H9 (cell line): ENCODE measurements around the gene IFI27. TPM values are rescaled to one million over a fixed set of nuclear protein-coding genes. Genes with fewer than 3 reads are reported as not detected.

Experiments
- DNase-seq: peaks from one replicate; pipeline ENCODE4 v3.0.0-alpha.2; 2017
- H2AFZ ChIP-seq: one replicate; pipeline ENCODE4 v1.6.1; 2013; ENCODE audit warnings: mild to moderate bottlenecking, low read length, control low read depth, moderate library complexity
- H2AK5ac ChIP-seq: 2 replicates; pipeline ENCODE4 v1.6.1; 2013; ENCODE audit warnings: low read length, control low read depth, mixed read lengths; ENCODE audit not compliant: insufficient read length
- H2BK120ac ChIP-seq: one replicate; pipeline ENCODE4 v1.6.1; 2013; ENCODE audit warnings: low read depth, mild to moderate bottlenecking, low read length, control low read depth, inconsistent platforms; ENCODE audit not compliant: poor library complexity, severe bottlenecking
- H2BK12ac ChIP-seq: 2 replicates; pipeline ENCODE4 v1.6.1; 2013; ENCODE audit warnings: low read length, control low read depth, mixed read lengths, low read depth; ENCODE audit not compliant: insufficient read length
- H2BK15ac ChIP-seq: 2 replicates; pipeline ENCODE4 v1.6.1; 2013; ENCODE audit warnings: low read depth, low read length, control low read depth
- H2BK20ac ChIP-seq: one replicate; pipeline ENCODE4 v1.6.1; 2013; ENCODE audit warnings: low read depth, mild to moderate bottlenecking, low read length, control low read depth, inconsistent platforms; ENCODE audit not compliant: poor library complexity, severe bottlenecking
- H2BK5ac ChIP-seq: 2 replicates; pipeline ENCODE4 v1.6.1; 2013; ENCODE audit warnings: low read length, control low read depth, mixed read lengths; ENCODE audit not compliant: insufficient read length
- H3K14ac ChIP-seq: 2 replicates; pipeline ENCODE4 v1.6.1; 2013; ENCODE audit warnings: low read length, control low read depth; ENCODE audit not compliant: insufficient read depth
- H3K18ac ChIP-seq: 2 replicates; pipeline ENCODE4 v1.6.1; 2013; ENCODE audit warnings: low read depth, mild to moderate bottlenecking, mixed read lengths, low read length, control low read depth; ENCODE audit not compliant: insufficient read length
- H3K23ac ChIP-seq: 2 replicates; pipeline ENCODE4 v1.6.1; 2013; ENCODE audit warnings: low read length, control low read depth, mixed read lengths, low read depth; ENCODE audit not compliant: insufficient read length
- H3K23me2 ChIP-seq: 2 replicates; pipeline ENCODE4 v1.6.1; 2013; ENCODE audit warnings: low read depth, mild to moderate bottlenecking, mixed read lengths, low read length, control low read depth; ENCODE audit not compliant: insufficient read length, poor library complexity, severe bottlenecking
- H3K27ac ChIP-seq: 2 replicates; pipeline ENCODE4 v1.5.1; 2013; ENCODE audit warnings: low read length, control low read depth, mixed read lengths, low read depth; ENCODE audit not compliant: insufficient read length
- H3K27me3 ChIP-seq: 2 replicates; pipeline ENCODE4 v1.6.1; 2013; ENCODE audit warnings: low read length, control low read depth, inconsistent platforms; ENCODE audit not compliant: insufficient read depth
- H3K4ac ChIP-seq: 2 replicates; pipeline ENCODE4 v1.6.1; 2013; ENCODE audit warnings: low read depth, mild to moderate bottlenecking, control low read depth, inconsistent platforms, low read length, moderate library complexity
- H3K4me1 ChIP-seq: 2 replicates; pipeline ENCODE4 v1.6.1; 2013; ENCODE audit warnings: low read length, control low read depth, inconsistent platforms; ENCODE audit not compliant: insufficient read depth
- H3K4me2 ChIP-seq: 2 replicates; pipeline ENCODE4 v1.6.1; 2013; ENCODE audit warnings: low read length, control low read depth, mixed read lengths; ENCODE audit not compliant: insufficient read length, insufficient read depth
- H3K56ac ChIP-seq: 2 replicates; pipeline ENCODE4 v1.6.1; 2013; ENCODE audit warnings: low read depth, mild to moderate bottlenecking, mixed read lengths, low read length, control low read depth; ENCODE audit not compliant: insufficient read length
- H3K79me1 ChIP-seq: 2 replicates; pipeline ENCODE4 v1.6.1; 2013; ENCODE audit warnings: low read depth, mild to moderate bottlenecking, moderate library complexity, low read length, control low read depth, inconsistent platforms; ENCODE audit not compliant: insufficient read depth, poor library complexity, severe bottlenecking
- H3K79me2 ChIP-seq: 2 replicates; pipeline ENCODE4 v1.6.1; 2013; ENCODE audit warnings: low read length, control low read depth, inconsistent platforms; ENCODE audit not compliant: insufficient read depth
- H3K9ac ChIP-seq: 2 replicates; pipeline ENCODE4 v1.6.1; 2013; ENCODE audit warnings: low read length, control low read depth, mixed read lengths; ENCODE audit not compliant: insufficient read length; ENCODE audit errors: extremely low read depth
- H3K9me3 ChIP-seq: one replicate; pipeline ENCODE4 v1.6.1; 2013; ENCODE audit warnings: low read depth, low read length, inconsistent platforms; ENCODE audit not compliant: control insufficient read depth
- H3T11ph ChIP-seq: one replicate; pipeline ENCODE4 v1.6.1; 2013; ENCODE audit warnings: mild to moderate bottlenecking, low read length, control low read depth, inconsistent platforms
- H4K20me1 ChIP-seq: one replicate; pipeline ENCODE4 v1.6.1; 2013; ENCODE audit not compliant: control insufficient read depth, insufficient read length, insufficient read depth
- H4K5ac ChIP-seq: 2 replicates; pipeline ENCODE4 v1.6.1; 2013; ENCODE audit warnings: low read depth, mild to moderate bottlenecking, mixed read lengths, low read length, control low read depth; ENCODE audit not compliant: insufficient read length
- H4K8ac ChIP-seq: replicated peaks from 2 replicates; pipeline ENCODE4 v1.6.1; 2013; ENCODE audit warnings: low read length, control low read depth, mixed read lengths, low read depth; ENCODE audit not compliant: insufficient read length
- H4K91ac ChIP-seq: 2 replicates; pipeline ENCODE4 v1.6.1; 2013; ENCODE audit warnings: low read depth, mild to moderate bottlenecking, moderate library complexity, mixed read lengths, low read length, control low read depth; ENCODE audit not compliant: insufficient read length
- H3K27ac Mint-ChIP-seq, 3 experiments: 2 replicates in 2 of 3; 3 replicates in 1 of 3; pipeline ENCODE4 v1.8.0; 2020 to 2021; ENCODE audit warnings: mixed read lengths in 3 of 3, mild to moderate bottlenecking in 1 of 3, moderate library complexity in 1 of 3
- H3K27me3 Mint-ChIP-seq: 2 replicates; pipeline ENCODE4 v1.8.0; 2021; ENCODE audit warnings: low read depth, mild to moderate bottlenecking, moderate library complexity, mixed read lengths
- H3K36me3 Mint-ChIP-seq, 3 experiments: 2 replicates in 2 of 3; 3 replicates in 1 of 3; pipeline ENCODE4 v1.8.0; 2020 to 2021; ENCODE audit warnings: low read depth in 3 of 3, mixed read lengths in 3 of 3; ENCODE audit not compliant: insufficient read depth in 1 of 3
- H3K4me1 Mint-ChIP-seq, 2 experiments: 2 replicates each; pipeline ENCODE4 v1.8.0; 2020; ENCODE audit warnings: mixed read lengths in 2 of 2
- H3K4me3 Mint-ChIP-seq, 2 experiments: 2 replicates in 1 of 2; 3 replicates in 1 of 2; pipeline ENCODE4 v1.8.0; 2020 to 2021; ENCODE audit warnings: mild to moderate bottlenecking in 2 of 2, mixed read lengths in 2 of 2, moderate library complexity in 1 of 2
- H3K9me3 Mint-ChIP-seq, 2 experiments: 2 replicates in 1 of 2; 3 replicates in 1 of 2; pipeline ENCODE4 v1.8.0; 2020; ENCODE audit warnings: mild to moderate bottlenecking in 2 of 2, mixed read lengths in 2 of 2, moderate library complexity in 1 of 2
- WGBS: extraction: QIAGEN DNeasy Blood & Tissue Kit; methylation state at CpG from one replicate; pipeline ENCODE4 v1.1.7; 2013; ENCODE audit warnings: missing lambda C conversion rate, low lambda C conversion rate, mixed read lengths; ENCODE audit not compliant: insufficient read length; ENCODE audit errors: extremely low coverage; 5-methylcytosine and 5-hydroxymethylcytosine counted together
- total RNA-seq: library from RNA; stranded (reverse); gene quantifications from 2 replicates; pipeline ENCODE4 v1.2.1, GENCODE V29; 2021
- TF ChIP-seq, protein P1 (sequence below): fragments of 200-600 bp; sonication (generic); conservative IDR thresholded peaks from 3 replicates; pipeline ENCODE4 v1.8.0; 2021; ENCODE audit warnings: antibody characterized with exemption, mild to moderate bottlenecking

The IFI27 gene
- total RNA-seq, 1 experiment from 2014 or later = 1.7 TPM

DNA sequence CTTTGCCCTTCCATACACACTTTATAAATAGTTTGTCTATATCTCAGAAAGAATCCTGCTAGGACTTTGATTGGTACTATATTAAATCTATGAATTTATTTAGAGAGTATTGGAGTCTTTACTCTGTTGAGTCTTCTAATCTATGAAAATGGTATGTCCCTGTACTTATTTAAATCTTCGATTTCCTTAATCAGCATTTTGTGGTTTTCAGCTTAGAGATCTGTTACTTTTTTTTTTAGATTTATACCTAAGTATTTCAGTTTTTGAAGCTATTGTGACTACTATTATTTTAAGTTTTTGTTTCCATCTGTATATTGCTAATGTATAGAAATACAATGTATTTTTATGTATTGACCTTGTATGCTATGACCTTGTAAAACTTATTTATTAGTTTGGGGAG lies 32.3 kb downstream of the IFI27 start:
- Histone ChIP-seq H3K23ac (no peak overlapping the region), H3K79me2 (no peaks in the 10 kb centered on the region), H4K20me1 (no peaks in the 10 kb centered on the region), H2AK5ac (no peak overlapping the region), H4K5ac (no peak overlapping the region), H2BK12ac (no peak overlapping the region), H3K9me3 (no peaks in the 10 kb centered on the region), H3K14ac (no peak overlapping the region), H3K9ac (no peak overlapping the region), H4K8ac (no peak overlapping the region), H3K4ac (no peak overlapping the region), H2BK5ac (no peak overlapping the region), H3K27ac (no peak overlapping the region), H3K79me1 (no peaks in the 10 kb centered on the region), H2BK120ac (no peak overlapping the region), H2BK15ac (no peak overlapping the region), H2BK20ac (no peak overlapping the region), H3K56ac (no peak overlapping the region), H4K91ac (no peak overlapping the region), H3K18ac (no peak overlapping the region), H3K27me3 (no peaks in the 10 kb centered on the region), H3K4me1 (peaks cover 4% of the 10 kb centered on the region; the same call in 1 of the 2 replicates), H3K4me2 (no peak overlapping the region), H3K23me2 (peaks cover 2% of the 10 kb centered on the region), H3T11ph (no peak overlapping the region), H2AFZ (no peak overlapping the region)
- no peak for DNase-seq
- peaks cover 25 to 31% of the 10 kb centered on the region in 2 experiments for H3K4me1 Mint-ChIP-seq
- no peaks in the 10 kb centered on the region; the same call in 1 of the 2 replicates for H3K27me3 Mint-ChIP-seq
- peaks cover 0 to 3% of the 10 kb centered on the region in 2 experiments; a peak in 1 of 5 replicates for H3K9me3 Mint-ChIP-seq
- no peak overlapping the region for H3K27ac Mint-ChIP-seq
- TF ChIP-seq, protein P1, sequence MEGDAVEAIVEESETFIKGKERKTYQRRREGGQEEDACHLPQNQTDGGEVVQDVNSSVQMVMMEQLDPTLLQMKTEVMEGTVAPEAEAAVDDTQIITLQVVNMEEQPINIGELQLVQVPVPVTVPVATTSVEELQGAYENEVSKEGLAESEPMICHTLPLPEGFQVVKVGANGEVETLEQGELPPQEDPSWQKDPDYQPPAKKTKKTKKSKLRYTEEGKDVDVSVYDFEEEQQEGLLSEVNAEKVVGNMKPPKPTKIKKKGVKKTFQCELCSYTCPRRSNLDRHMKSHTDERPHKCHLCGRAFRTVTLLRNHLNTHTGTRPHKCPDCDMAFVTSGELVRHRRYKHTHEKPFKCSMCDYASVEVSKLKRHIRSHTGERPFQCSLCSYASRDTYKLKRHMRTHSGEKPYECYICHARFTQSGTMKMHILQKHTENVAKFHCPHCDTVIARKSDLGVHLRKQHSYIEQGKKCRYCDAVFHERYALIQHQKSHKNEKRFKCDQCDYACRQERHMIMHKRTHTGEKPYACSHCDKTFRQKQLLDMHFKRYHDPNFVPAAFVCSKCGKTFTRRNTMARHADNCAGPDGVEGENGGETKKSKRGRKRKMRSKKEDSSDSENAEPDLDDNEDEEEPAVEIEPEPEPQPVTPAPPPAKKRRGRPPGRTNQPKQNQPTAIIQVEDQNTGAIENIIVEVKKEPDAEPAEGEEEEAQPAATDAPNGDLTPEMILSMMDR = no peak
- H3K4me3 Mint-ChIP-seq = no peak overlapping the region
- H3K36me3 Mint-ChIP-seq = no peaks in the 10 kb centered on the region
- WGBS = no CpG with 5 or more reads among the region's 1 CpG
